OCI-LY1 (cell line): Measurements from ENCODE around the gene SLC39A11.

Experiments used
- CTCF ChIP-seq: fragments of 200-600 bp; sonication (generic), shearing (Covaris generic); IDR thresholded peaks from 2 replicates; pipeline ENCODE4 v1.5.1; 2017; ENCODE audit warnings: mild to moderate bottlenecking, antibody characterized with exemption, low read length, moderate library complexity, mixed read lengths
- EZH2 ChIP-seq: fragments of 200-600 bp; sonication (generic), shearing (Covaris generic); IDR thresholded peaks from 2 replicates; pipeline ENCODE4 v1.8.0; 2017; ENCODE audit warnings: borderline replicate concordance, mixed run types, mild to moderate bottlenecking, antibody characterized with exemption, low read length, moderate library complexity, mixed read lengths

GRCh38 chr17:73000832-73001231 lies 91.7 kb downstream of the SLC39A11 start:
- TF ChIP-seq CTCF (no peak), EZH2 (no peak)
